GM19328 (cell line): ENCODE results near the gene KLHDC8A.

Experiments
- ATAC-seq: cut with Tn5 transposase; IDR thresholded peaks from one replicate; pipeline ENCODE4 v1.9.1; 2021; ENCODE audit warnings: mild to moderate bottlenecking, moderate library complexity; ENCODE audit not compliant: unreplicated experiment

The KLHDC8A gene

DNA sequence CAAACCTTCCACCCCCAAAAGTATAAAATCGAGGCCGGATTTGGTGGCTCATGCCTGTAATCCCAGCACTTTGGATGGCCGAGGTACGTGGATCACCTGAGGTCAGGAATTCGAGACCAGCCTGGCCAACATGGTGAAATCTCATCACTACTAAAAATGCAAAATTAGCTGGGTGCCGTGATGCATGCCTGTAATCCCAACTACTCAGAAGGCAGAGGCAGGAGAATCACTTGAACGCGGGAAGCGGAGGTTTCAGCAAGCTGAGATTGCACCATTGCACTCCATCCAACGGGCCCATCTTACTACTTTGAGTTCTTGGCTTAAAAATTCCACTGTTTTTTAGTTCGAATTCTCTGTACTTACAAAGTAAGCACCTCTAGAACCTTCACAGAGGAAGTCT, 11.0 kb downstream of the KLHDC8A start:
- no peak for ATAC-seq

DNA sequence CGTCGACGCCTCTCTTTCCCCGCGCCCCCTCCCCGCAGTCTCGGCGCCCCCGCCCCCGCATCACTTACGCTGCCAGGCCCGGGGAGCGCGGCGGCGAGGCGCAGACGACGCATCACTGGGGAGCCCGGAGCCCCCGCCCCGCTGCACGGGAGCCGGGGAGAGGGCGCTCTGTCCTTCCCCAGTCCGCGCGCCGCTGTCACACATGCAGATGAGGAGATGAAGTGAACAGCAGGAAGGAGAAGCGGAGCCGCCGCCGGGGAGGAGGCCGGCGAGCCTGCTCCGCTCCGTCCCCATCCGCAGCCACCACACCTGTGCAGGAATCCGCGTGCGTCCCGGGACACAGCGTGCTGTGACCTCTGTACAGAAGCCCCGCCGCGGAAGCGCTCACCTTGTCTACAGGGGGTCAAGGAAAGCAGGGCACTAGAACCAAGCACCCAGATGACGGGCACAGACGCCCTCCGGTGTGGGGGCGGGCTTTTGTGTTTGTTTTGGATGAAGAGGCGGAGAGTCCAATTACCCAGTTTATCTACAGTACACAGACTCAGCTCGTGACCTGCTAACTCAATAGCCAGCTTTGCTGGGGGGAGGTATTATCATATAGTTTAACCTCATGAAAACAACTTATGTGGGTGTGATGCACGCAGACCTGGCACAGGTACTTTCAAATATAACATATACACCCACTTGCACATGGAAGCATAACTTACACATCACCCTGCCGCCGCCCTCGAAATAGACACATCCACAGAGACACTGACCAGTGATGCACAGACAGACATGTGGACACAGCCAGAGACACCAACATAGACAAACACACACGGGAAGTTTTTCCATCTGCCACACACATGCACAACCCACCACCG, 12.4 kb downstream of the KLHDC8A start:
- no peak for ATAC-seq

- no peak for ATAC-seq
Observed at GRCh38 chr1:205343431-205344065, 13.2 kb downstream of the KLHDC8A start.

DNA sequence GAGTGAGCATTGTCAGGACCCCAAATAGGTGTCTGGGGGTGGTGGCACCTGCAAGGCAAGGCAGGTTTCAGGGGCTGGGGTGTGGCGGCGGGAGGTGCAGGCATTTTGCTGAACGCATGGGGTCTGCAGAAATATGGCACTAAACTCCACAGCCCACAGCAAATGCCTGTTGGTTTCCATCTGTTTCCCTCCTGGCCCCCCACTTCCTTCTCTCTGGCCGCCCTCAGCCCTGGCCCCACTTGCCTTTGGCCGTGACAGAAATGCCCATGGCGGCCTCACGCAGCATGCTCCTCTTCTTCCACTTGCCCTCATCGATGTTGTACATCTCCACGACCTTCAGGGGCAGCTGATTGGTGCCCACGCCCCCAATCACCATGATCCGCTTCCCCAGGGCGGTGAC, 13.7 kb downstream of the KLHDC8A start:
- no peak for ATAC-seq

GRCh38 chr1:205340676-205341075, 16.0 kb downstream of the KLHDC8A start:
- no peak for ATAC-seq

- ATAC-seq, result no peak
Observed at GRCh38 chr1:205339717-205340116, 17.0 kb downstream of the KLHDC8A start.

GRCh38 chr1:205339197-205339702, 17.5 kb downstream of the KLHDC8A start:
- ATAC-seq, result no peak

DNA sequence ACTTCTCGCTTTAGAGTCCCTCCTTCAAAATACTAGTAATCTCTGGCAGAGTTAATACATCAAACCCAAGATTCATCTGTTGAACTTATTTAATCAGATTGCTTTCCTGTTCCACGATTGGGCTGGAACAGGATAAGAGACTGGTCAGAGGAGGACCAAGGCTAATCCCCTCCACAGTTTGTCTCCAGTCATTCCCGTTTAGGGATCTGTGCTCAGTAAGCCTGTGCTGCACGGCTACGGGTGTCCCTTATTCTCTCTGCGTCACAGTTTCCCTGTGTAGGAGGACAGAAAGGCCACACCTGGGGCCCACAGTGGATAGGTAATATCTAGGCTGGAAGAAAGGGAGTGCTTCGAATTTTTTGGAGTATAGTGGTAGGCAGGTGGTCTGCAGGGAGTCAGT, 18.7 kb downstream of the KLHDC8A start:
- no peak for ATAC-seq

- no peak for ATAC-seq
Observed at GRCh38 chr1:205337481-205337880, 19.2 kb downstream of the KLHDC8A start.

GRCh38 chr1:205335692-205336091, 21.0 kb downstream of the KLHDC8A start:
- no peak for ATAC-seq

GRCh38 chr1:205332015-205332791, 24.5 kb downstream of the KLHDC8A start:
- no peak for ATAC-seq

- no peak for ATAC-seq
Observed at GRCh38 chr1:205330150-205330549, 26.6 kb downstream of the KLHDC8A start.

GRCh38 chr1:205329719-205330118, 27.0 kb downstream of the KLHDC8A start:
- no peak for ATAC-seq

- ATAC-seq, result no peak
Observed at GRCh38 chr1:205328476-205328875, 28.2 kb downstream of the KLHDC8A start.

- no peak for ATAC-seq
Observed at GRCh38 chr1:205326812-205327466, 29.8 kb downstream of the KLHDC8A start.

DNA sequence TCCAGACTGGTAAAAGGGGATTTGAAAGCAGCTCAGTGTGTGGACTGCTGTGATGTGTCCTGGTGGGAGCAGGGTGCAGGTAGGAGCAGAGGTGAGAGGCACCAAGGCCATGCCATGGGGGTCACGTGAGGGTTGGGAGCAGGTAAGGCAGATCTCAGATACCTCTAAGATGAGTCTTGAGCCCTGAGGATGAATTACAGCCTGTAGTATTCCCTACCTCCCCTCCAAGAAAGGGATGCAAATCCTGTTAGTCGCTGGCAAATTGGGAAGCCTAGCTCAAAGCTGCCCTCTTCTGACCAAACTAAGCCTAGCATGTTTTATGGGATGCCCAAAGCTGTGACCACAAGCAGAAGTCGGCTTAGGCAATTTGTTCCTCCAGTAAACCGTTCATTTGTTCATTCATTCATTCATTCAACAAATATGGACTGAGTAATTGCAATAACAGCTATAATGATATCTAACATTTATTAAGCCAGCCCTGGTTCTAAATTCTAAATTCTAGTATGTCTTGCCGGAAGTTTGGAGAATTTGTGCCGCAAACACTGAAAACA, 31.3 kb downstream of the KLHDC8A start:
- ATAC-seq, result no peak

- no peak for ATAC-seq
Observed at GRCh38 chr1:205324781-205325180, 31.9 kb downstream of the KLHDC8A start.

- no peak for ATAC-seq
Observed at GRCh38 chr1:205323794-205324193, 32.9 kb downstream of the KLHDC8A start.

- no peak for ATAC-seq
Observed at GRCh38 chr1:205321959-205322283, 34.8 kb downstream of the KLHDC8A start.

DNA sequence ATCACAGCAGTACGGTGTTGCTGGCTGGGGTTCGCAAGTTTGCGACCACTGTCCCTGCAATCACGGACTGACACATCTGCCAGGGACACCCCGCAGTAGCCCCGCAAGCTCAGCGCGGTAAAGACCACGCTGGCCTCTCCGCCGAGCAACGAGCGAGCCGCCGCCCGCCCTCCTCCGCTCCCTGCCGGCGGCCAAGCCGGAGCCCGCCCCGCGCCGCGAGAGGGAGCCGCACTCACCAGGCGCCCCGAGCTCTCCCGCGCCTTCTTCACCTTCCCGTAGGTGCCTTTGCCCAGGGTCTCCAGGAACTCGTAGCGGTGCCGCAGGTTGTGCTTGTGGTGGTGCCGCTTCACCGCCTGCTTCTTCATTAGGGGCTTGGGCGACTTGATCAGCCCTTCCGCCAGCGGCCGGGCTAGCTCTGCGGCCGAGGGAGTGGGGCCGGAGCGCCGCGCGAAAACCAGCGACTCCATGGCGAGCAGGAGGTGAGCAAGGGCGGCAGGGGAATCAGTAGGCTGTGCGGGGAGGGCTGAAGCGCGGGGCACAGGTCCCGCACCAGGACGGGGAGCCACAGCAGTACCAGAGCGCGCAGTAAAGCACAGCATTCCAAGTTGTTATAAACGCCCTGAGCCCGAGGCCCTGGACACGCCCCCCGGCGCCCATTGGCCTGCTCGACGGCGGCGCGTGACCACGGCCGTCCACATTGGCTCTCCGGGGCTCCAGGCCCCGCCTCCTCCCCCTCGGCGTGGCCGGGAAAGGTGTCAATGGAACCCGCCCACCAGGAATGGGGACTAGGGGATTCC, 35.4 kb downstream of the KLHDC8A start, which contains the start of gene NUAK2:
Gene NUAK2 (minus strand): TSS at position 584 of the 797 bp plus-strand sequence. CDS start 117 bp downstream, at position 467.
- ATAC-seq, result no peak
